Mononuclear cell (primary cell): Measurements from ENCODE around the gene ATP13A5. TPM values are rescaled to one million over a fixed set of nuclear protein-coding genes. Genes with fewer than 3 reads are reported as not detected.

ENCODE experiments used
- H3K27me3 ChIP-seq: 2 replicates; pipeline ENCODE4 v1.6.0; 2011; ENCODE audit warnings: low read length, control low read depth; ENCODE audit not compliant: insufficient read depth
- H3K4me1 ChIP-seq: 2 replicates; pipeline ENCODE4 v1.5.1; 2011; ENCODE audit warnings: mild to moderate bottlenecking, low read length, control low read depth; ENCODE audit not compliant: insufficient read depth
- H3K4me3 ChIP-seq: 2 replicates; pipeline ENCODE4 v1.5.1; 2011; ENCODE audit warnings: mild to moderate bottlenecking, low read length, moderate library complexity
- H3K9me3 ChIP-seq: 2 replicates; pipeline ENCODE4 v1.5.1; 2011; ENCODE audit warnings: low read depth, mild to moderate bottlenecking, control low read depth, low read length
- total RNA-seq: library from RNA; depleted of rRNA; stranded (reverse); fragments of >200 nt; gene quantifications from one replicate; pipeline ENCODE4 v1.2.3, GENCODE V29; 2012

ATP13A5 gene
- total RNA-seq, 1 donor, result not detected

DNA sequence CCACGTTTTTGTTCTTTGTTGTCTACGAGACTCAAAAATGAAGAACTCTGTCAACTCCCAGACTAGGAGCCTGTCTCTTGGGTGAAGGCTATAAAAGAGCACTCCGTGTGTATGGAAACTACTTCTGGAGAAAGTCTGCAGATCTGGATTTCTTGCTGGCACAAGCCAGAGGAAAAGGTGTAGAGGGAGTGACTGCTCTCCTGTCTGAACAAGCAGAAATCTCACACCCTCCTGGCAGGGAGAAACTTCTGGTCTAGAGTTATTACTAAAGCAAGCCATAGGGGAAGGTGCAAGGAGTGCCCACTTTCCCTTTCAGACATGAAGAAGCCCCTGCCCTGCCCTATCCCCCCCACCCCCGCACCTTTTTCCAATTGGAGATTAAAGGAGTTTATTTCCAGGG lies 128.1 kb downstream of the ATP13A5 start:
- H3K27me3 ChIP-seq, result no peaks in the 10 kb centered on the region
- H3K9me3 ChIP-seq, result peaks cover 27% of the 10 kb centered on the region
- H3K4me1 ChIP-seq, result no peaks in the 10 kb centered on the region
- H3K4me3 ChIP-seq, result no peak overlapping the region

DNA sequence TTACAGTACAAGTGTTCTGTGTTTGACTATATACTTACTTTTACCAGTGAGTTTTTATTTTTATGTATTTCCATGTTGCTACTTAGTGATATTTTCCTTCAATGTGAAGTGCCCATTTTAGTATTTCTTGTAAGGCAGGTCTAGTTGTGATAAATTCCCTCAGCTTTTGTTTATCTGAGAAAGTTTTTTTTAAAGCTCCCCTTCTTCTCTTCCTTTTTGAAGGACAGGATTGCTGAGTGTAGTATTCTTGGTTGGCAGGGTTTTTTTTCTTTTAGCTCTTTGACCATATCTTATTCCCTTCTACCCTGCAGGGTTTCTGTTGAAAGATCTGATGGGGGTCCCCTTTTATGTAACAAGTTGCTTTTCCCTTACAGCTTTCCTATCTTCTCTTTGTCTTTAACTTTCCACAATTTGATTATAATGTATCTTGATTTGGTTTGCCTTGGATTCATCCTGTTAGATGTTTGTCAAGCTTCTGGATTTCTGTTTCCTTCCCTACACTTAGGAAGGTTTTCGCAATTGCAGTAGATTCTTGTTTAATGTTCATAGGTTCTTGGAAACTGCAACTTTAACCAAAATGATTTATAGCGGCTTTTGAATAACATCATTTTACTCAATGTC lies 129.6 kb downstream of the ATP13A5 start:
- H3K4me1 ChIP-seq, result no peaks in the 10 kb centered on the region
- peaks cover 27% of the 10 kb centered on the region for H3K9me3 ChIP-seq

GRCh38 chr3:193243571-193243970 lies 135.0 kb downstream of the ATP13A5 start:
- peaks cover 12% of the 10 kb centered on the region for H3K9me3 ChIP-seq
- no peak overlapping the region for H3K4me3 ChIP-seq
- H3K27me3 ChIP-seq, result peaks cover 33% of the 10 kb centered on the region
- H3K4me1 ChIP-seq, result no peaks in the 10 kb centered on the region

More for the DNA sequence above, 129.6 kb downstream of the ATP13A5 start:
- Histone ChIP-seq H3K4me3 (no peak overlapping the region), H3K27me3 (no peaks in the 10 kb centered on the region)

- no peaks in the 10 kb centered on the region for H3K4me1 ChIP-seq
- H3K4me3 ChIP-seq, result no peak overlapping the region
- H3K9me3 ChIP-seq, result no peaks in the 10 kb centered on the region
- peaks cover 33% of the 10 kb centered on the region for H3K27me3 ChIP-seq
These were observed 136.8 kb downstream of the ATP13A5 start for GRCh38 chr3:193241716-193242115.

DNA sequence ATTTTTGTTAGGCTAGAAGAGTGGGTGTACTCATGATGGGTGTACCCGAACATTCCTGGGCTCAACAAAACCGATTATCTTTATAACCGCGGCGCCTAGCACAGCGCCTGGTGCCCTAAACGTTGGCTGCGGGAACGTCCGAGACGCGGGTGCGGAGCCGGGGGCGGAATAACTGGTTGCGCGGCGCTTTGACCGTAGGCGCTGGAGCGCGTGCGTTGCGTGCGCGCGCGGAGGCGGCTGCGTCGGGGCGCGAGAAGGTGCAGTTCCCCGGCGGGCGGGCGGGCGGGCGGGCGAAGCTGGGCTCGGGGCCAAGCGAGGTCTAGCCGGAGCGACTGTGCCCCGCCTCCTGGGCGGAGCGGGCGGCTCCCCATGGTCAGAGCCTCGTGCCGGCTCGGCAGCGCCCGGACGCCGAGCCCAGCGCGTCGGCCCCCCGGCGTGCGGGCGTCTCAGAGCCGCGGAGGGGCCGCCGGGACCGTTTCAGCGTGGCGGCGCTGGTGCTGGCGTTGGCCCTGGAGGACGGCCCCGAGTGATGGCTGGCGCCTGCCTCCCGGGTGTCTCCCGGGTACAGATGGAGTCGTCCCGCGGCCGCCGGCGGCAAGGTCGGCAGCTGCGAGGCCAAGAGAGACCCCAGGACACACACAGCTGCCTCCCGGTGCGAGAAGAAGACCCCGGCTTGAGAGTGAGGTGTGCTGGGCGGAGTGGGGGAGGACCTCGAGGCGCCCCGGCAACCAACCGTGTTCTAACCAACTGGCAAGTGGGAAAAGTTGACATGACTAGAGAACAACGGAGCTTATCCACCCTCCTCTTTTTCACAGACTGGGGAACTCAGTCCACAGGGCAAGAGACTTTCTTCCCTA lies 137.5 kb downstream of the ATP13A5 start, which contains the start of gene PLAAT1:
PLAAT1 (plus strand) TSS at position 373 of the 857 bp plus-strand sequence. CDS start 14,429 bp downstream, outside the sequence.
- Histone ChIP-seq H3K4me1 (no peaks in the 10 kb centered on the region), H3K27me3 (peaks cover 33% of the 10 kb centered on the region), H3K9me3 (no peaks in the 10 kb centered on the region), H3K4me3 (no peak within 1 kb of the TSS)

GRCh38 chr3:193240436-193240849 lies 138.1 kb downstream of the ATP13A5 start:
- Histone ChIP-seq H3K9me3 (no peaks in the 10 kb centered on the region), H3K27me3 (peaks cover 33% of the 10 kb centered on the region), H3K4me3 (no peak overlapping the region), H3K4me1 (no peaks in the 10 kb centered on the region)

DNA sequence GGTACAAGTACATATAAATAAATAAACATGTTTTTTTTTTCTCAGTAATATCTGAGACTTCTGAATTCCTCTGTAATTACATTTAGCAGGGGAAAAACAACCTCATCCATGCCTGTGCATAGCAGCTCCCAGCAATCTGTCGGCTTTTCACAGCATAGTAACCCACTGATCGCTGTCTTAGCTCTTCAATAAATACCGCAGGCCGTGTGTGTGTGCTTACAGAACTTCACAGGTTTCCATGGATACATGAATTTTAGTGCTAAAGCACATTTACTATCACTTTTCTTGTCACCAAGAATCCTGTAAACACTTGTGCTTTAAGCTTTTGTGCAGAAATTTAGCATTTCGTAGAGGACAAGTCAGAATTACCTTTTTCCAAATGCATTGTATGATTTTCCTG lies 141.5 kb downstream of the ATP13A5 start:
- peaks cover 25% of the 10 kb centered on the region for H3K27me3 ChIP-seq
- no peaks in the 10 kb centered on the region for H3K9me3 ChIP-seq
- no peak overlapping the region for H3K4me3 ChIP-seq
- H3K4me1 ChIP-seq, result no peaks in the 10 kb centered on the region

DNA sequence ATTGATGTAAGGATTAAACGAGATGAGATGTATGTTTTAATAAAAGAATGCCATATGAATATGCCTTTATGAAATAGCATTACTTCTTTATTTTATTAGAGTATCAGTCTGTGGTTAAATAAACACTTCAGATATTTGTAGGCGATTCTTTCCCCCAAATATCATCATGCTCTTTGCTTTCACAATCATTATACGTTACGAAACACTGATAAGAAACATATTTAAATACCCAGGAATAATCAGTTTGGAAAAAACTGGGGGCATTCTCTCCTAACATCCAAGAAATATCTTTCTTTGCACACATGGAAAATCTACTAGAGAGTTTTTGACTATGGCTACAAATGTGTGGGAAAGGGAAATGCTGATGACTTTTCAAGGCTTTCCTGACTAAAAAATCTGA lies 142.0 kb downstream of the ATP13A5 start:
- Histone ChIP-seq H3K4me3 (no peak overlapping the region), H3K27me3 (peaks cover 22% of the 10 kb centered on the region), H3K4me1 (no peaks in the 10 kb centered on the region), H3K9me3 (no peaks in the 10 kb centered on the region)

DNA sequence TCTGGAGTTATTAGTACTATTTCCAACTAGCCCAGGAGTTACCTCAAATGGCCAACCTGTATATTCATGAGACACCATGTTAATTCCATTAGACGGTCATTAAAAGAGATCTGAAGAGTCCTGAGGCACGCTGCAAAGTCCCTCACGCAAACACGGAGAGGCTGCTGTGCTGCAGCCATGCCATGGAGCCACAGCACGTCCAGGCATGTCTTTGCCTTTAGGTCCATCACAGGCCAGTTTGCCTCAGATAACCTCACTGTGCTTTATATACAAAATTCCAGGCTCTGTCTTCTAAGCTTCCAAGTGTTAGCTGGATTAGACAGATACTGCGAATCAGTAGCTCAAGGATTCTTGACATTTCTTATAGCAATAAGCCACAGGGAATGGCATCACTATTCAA lies 147.4 kb downstream of the ATP13A5 start:
- no peaks in the 10 kb centered on the region for H3K27me3 ChIP-seq
- H3K4me3 ChIP-seq, result no peak overlapping the region
- no peaks in the 10 kb centered on the region for H3K4me1 ChIP-seq
- no peaks in the 10 kb centered on the region for H3K9me3 ChIP-seq

DNA sequence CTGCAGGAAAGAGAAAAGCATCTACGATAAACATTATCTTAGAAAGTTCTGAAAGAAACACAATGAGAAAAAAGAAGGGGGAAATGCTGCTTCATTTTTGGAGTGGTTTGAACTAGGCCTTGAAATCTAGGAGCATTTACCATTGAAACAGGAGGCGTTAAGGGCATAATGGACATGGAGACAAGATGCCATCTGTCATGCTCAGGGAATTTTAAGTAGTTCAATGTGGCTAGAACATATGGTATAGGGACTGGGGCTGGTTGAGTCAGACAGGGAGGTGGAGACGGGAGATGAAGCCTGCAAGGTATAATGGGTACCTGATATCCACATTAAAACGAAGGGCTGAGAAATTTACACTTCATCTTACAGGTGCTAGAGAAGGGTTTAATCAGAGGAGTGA lies 147.9 kb downstream of the ATP13A5 start:
- Histone ChIP-seq H3K4me3 (no peak overlapping the region), H3K9me3 (no peaks in the 10 kb centered on the region), H3K27me3 (no peaks in the 10 kb centered on the region), H3K4me1 (no peaks in the 10 kb centered on the region)

GRCh38 chr3:193229851-193230420 lies 148.6 kb downstream of the ATP13A5 start:
- Histone ChIP-seq H3K4me1 (no peaks in the 10 kb centered on the region), H3K27me3 (no peaks in the 10 kb centered on the region), H3K9me3 (no peaks in the 10 kb centered on the region), H3K4me3 (no peak overlapping the region)

DNA sequence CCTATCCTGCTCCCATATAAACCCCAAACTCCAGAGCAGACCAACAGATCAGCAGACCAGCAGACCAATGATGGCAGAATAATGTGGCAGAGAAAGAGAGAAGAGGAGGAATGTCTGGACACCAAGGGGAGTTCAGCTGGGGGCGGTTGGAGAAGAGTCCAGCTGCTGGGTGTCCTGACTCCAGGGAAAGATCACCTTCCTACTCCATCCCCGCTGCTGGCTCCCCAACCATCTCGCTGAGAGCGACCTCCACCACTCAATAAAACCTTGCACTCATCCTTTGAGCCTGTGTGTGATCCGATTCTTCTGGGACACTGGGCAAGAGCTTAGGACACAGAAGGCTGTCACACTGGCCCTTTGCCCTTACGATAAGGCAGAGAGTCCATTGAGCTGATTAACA lies 150.3 kb downstream of the ATP13A5 start:
- Histone ChIP-seq H3K27me3 (no peaks in the 10 kb centered on the region), H3K4me1 (no peaks in the 10 kb centered on the region), H3K9me3 (no peaks in the 10 kb centered on the region), H3K4me3 (no peak overlapping the region)

- no peak overlapping the region for H3K4me3 ChIP-seq
- no peaks in the 10 kb centered on the region for H3K9me3 ChIP-seq
- H3K27me3 ChIP-seq, result peaks cover 3% of the 10 kb centered on the region
- H3K4me1 ChIP-seq, result no peaks in the 10 kb centered on the region
These were observed 153.0 kb downstream of the ATP13A5 start for GRCh38 chr3:193225302-193226125.
